B cell (primary cell): ENCODE results near the gene YPEL4. TPM values are rescaled to one million over a fixed set of nuclear protein-coding genes. Genes with fewer than 3 reads are reported as not detected.

Source experiments
- ATAC-seq: fragments of 200-7000 bp; cut with Tn5 transposase; one replicate; pipeline ENCODE4 v1.10.0; 2021; ENCODE audit warnings: low read depth, mild to moderate bottlenecking, moderate number of reproducible peaks, moderate library complexity
- CTCF ChIA-PET: fragments of 350-600 bp; sonication (Branson Sonifier 250); formaldehyde crosslinking; loops from one replicate; lab custom pipeline; 2021; ENCODE audit warnings: antibody characterized with exemption, inconsistent platforms; lab: Charles Lee
- POLR2A ChIA-PET: fragments of 350-600 bp; sonication (Branson Sonifier 250); formaldehyde crosslinking; loops from one replicate; lab custom pipeline; 2021; ENCODE audit warnings: antibody characterized with exemption; lab: Charles Lee
- DNase-seq: peaks from one replicate; pipeline ENCODE4 v3.0.0; 2013
- H2AFZ ChIP-seq: 2 replicates; pipeline ENCODE4 v1.6.1; 2012; ENCODE audit warnings: mild to moderate bottlenecking, low read depth, low read length; ENCODE audit not compliant: insufficient read depth, poor library complexity, severe bottlenecking
- H3K27ac ChIP-seq, 2 donors: 1 replicate in 1 of 2; 2 replicates in 1 of 2; pipeline ENCODE4 v1.5.1; 2012 to 2013; ENCODE audit warnings: low read length in 2 of 2, mild to moderate bottlenecking in 2 of 2, moderate library complexity in 1 of 2
- H3K27me3 ChIP-seq, 4 experiments: fragments of 200-600 bp in 1 of 4; sonication (generic) in 1 of 4; replicated peaks in 1 of 4; 1 replicate in 2 of 4; 2 replicates in 2 of 4; pipeline versions ENCODE4 v1.6.1 to v1.7.0; 2013 to 2016; ENCODE audit warnings: low read length in 3 of 4, mild to moderate bottlenecking in 2 of 4, mixed read lengths in 1 of 4, moderate library complexity in 1 of 4; ENCODE audit not compliant: insufficient read depth in 4 of 4, control insufficient read depth in 3 of 4; ENCODE audit errors: control extremely low read depth in 1 of 4
- H3K36me3 ChIP-seq, 2 experiments: replicated peaks in 1 of 2; 1 replicate in 1 of 2; 2 replicates in 1 of 2; pipeline versions ENCODE4 v1.6.1 to v1.7.1; 2013; ENCODE audit warnings: low read length in 1 of 2; ENCODE audit not compliant: insufficient read depth in 2 of 2, control insufficient read depth in 1 of 2; ENCODE audit errors: control extremely low read depth in 1 of 2, extremely low read depth in 1 of 2
- H3K4me1 ChIP-seq, 2 donors: fragments of 200-600 bp in 1 of 2; sonication (generic) in 1 of 2; 1 replicate in 1 of 2; 2 replicates in 1 of 2; pipeline versions ENCODE4 v1.5.1 to v1.6.1; 2013 to 2017; ENCODE audit warnings: low read length in 2 of 2; ENCODE audit not compliant: control insufficient read depth in 2 of 2, insufficient read depth in 2 of 2
- H3K4me2 ChIP-seq: replicated peaks from 2 replicates; pipeline ENCODE3; 2012; ENCODE audit warnings: mild to moderate bottlenecking, low read depth, low read length; ENCODE audit not compliant: poor library complexity, severe bottlenecking
- H3K4me3 ChIP-seq, 5 experiments: fragments of 200-600 bp in 1 of 5; sonication (generic) in 1 of 5; 1 replicate in 3 of 5; 2 replicates in 2 of 5; pipeline versions ENCODE4 v1.5.1 to v1.7.0; 2011 to 2016; ENCODE audit warnings: low read length in 4 of 5, mild to moderate bottlenecking in 4 of 5, low read depth in 2 of 5, control low read depth in 1 of 5, moderate library complexity in 1 of 5; ENCODE audit not compliant: insufficient read depth in 1 of 5; ENCODE audit errors: control extremely low read depth in 1 of 5, extremely low read depth in 1 of 5
- H3K79me2 ChIP-seq: fragments of 200-600 bp; sonication (generic); one replicate; pipeline ENCODE4 v1.6.0; 2016; ENCODE audit warnings: low read length; ENCODE audit not compliant: control insufficient read depth, insufficient read depth
- H3K9ac ChIP-seq: fragments of 200-600 bp; sonication (generic); 2 replicates; pipeline ENCODE4 v1.6.1; 2017; ENCODE audit warnings: mild to moderate bottlenecking, low read length, moderate library complexity
- H3K9me3 ChIP-seq, 3 donors: one replicate each; pipeline versions ENCODE4 v1.6.1 to v1.7.1; 2013; ENCODE audit warnings: low read length in 2 of 3; ENCODE audit not compliant: control insufficient read depth in 2 of 3, insufficient read depth in 1 of 3; ENCODE audit errors: control extremely low read depth in 1 of 3
- H4K20me1 ChIP-seq: 2 replicates; pipeline ENCODE4 v1.6.0; 2012; ENCODE audit warnings: mild to moderate bottlenecking, low read length; ENCODE audit not compliant: insufficient read depth, control insufficient read depth, poor library complexity, severe bottlenecking
- H3K27ac Mint-ChIP-seq: one replicate; pipeline ENCODE4 v1.8.0; 2021; ENCODE audit warnings: mixed read lengths
- H3K27me3 Mint-ChIP-seq: one replicate; pipeline ENCODE4 v1.8.0; 2021; ENCODE audit warnings: mixed read lengths
- H3K4me1 Mint-ChIP-seq: one replicate; pipeline ENCODE4 v1.8.0; 2021; ENCODE audit warnings: mixed read lengths
- H3K4me3 Mint-ChIP-seq: one replicate; pipeline ENCODE4 v1.8.0; 2021; ENCODE audit warnings: mixed read lengths
- H3K9me3 Mint-ChIP-seq: one replicate; pipeline ENCODE4 v1.8.0; 2022; ENCODE audit warnings: mixed read lengths; ENCODE audit not compliant: insufficient read depth
- EZH2 ChIP-seq: IDR thresholded peaks from 2 replicates; pipeline ENCODE4 v1.6.1; 2012; ENCODE audit warnings: borderline replicate concordance, low read depth, mild to moderate bottlenecking, moderate library complexity, low read length; ENCODE audit not compliant: insufficient read depth, poor library complexity, severe bottlenecking
- WGBS: methylation state at CpG from one replicate; pipeline ENCODE4 v1.1.5; 2013; ENCODE audit warnings: missing lambda C conversion rate; ENCODE audit not compliant: insufficient coverage; 5-methylcytosine and 5-hydroxymethylcytosine counted together
- intact Hi-C: fragments of 100-400 bp; cut with micrococcal nuclease; formaldehyde crosslinking; loops from one replicate; pipeline ENCODE4 v1.10.0; 2022
- polyA plus RNA-seq: library from polyadenylated mRNA; depleted of rRNA; stranded (reverse); fragments of >200 nt; gene quantifications from 2 replicates; pipeline ENCODE4 v1.2.3, GENCODE V29; 2012
- total RNA-seq, 2 donors: library from RNA; stranded (reverse); fragments of 120-200 nt in 1 of 2; gene quantifications; 1 replicate in 1 of 2; 2 replicates in 1 of 2; pipeline versions ENCODE4 v1.2.3 to v1.2.4, GENCODE V29; 2013 to 2022
- TF ChIP-seq, protein P1 (sequence below): fragments of 200-600 bp; IDR thresholded peaks from one replicate; pipeline ENCODE4 v1.8.0; 2022; ENCODE audit warnings: antibody characterized with exemption, mild to moderate bottlenecking

YPEL4 gene
- total and polyA plus RNA-seq, 2 donors (not counting 1 experiment from before 2014, with no cell fraction given): 0.03 to 1.1 TPM

DNA sequence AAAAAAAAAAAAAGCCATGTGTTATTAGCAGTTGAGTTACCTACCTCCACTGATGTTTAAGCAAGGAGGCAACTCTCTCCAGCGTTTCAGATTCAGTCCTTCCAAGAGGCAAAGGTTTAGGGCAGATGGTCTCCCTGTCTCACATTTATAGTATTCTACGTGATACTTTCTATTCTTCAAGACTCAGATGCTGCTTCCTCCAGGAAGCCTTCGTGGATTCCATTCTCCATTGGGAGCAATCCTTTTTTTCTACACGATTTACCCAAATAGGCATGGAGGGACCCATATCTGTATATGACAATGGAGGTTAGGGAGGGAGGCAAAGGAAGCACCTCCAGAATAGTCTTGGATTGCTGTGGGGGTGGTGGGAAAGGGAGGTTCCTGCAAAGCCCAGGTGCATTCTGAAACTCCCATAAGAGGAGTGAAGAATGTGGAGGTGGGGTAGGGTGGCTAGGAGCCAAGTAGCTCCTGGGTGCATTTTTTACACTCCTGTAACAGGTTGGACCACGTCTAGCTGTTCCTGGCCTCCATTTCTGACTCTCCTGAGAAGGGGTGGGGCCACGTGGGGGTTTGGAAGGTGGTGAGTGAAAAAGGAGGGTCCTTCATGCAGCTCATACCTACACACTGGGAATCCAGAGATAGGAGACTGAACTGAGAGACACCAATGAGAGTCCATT lies 16.2 kb downstream of the YPEL4 start:
- Mint-ChIP-seq H3K4me3 (no peak overlapping the region), H3K27me3 (peaks cover 67% of the 10 kb centered on the region), H3K9me3 (no peaks in the 10 kb centered on the region), H3K4me1 (peaks cover 13% of the 10 kb centered on the region), H3K27ac (no peak overlapping the region)
- Histone ChIP-seq H3K36me3 (no peaks in the 10 kb centered on the region), H3K27ac (no peak overlapping the region), H3K4me2 (no peak overlapping the region), H3K4me1 (peaks cover 10 to 12% of the 10 kb centered on the region in 2 donors), H3K27me3 (peaks cover 0 to 51% (median 14%) of the 10 kb centered on the region in 4 experiments), H3K9ac (no peak overlapping the region), H3K9me3 (peaks cover 0 to 3% (median 0%) of the 10 kb centered on the region in 3 donors), H3K4me3 (no peak overlapping the region), H2AFZ (no peak overlapping the region), H4K20me1 (no peaks in the 10 kb centered on the region), H3K79me2 (no peaks in the 10 kb centered on the region)
- intact Hi-C loops: no loop called here
- ChIA-PET CTCF (interaction anchor here (0.6 to 5.4 kb wide), 4 partner anchors 10 to 177 kb away, joined by 3 to 23 read pairs (median 6); no protein-coding TSS in a partner anchor), POLR2A (no interaction called here)
- no peak for DNase-seq
- ATAC-seq: no peak
- 80% methylated on average over 1 of the region's 6 CpGs for WGBS
- TF ChIP-seq, protein P1, sequence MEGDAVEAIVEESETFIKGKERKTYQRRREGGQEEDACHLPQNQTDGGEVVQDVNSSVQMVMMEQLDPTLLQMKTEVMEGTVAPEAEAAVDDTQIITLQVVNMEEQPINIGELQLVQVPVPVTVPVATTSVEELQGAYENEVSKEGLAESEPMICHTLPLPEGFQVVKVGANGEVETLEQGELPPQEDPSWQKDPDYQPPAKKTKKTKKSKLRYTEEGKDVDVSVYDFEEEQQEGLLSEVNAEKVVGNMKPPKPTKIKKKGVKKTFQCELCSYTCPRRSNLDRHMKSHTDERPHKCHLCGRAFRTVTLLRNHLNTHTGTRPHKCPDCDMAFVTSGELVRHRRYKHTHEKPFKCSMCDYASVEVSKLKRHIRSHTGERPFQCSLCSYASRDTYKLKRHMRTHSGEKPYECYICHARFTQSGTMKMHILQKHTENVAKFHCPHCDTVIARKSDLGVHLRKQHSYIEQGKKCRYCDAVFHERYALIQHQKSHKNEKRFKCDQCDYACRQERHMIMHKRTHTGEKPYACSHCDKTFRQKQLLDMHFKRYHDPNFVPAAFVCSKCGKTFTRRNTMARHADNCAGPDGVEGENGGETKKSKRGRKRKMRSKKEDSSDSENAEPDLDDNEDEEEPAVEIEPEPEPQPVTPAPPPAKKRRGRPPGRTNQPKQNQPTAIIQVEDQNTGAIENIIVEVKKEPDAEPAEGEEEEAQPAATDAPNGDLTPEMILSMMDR: no peak
- no peak for TF ChIP-seq EZH2

DNA sequence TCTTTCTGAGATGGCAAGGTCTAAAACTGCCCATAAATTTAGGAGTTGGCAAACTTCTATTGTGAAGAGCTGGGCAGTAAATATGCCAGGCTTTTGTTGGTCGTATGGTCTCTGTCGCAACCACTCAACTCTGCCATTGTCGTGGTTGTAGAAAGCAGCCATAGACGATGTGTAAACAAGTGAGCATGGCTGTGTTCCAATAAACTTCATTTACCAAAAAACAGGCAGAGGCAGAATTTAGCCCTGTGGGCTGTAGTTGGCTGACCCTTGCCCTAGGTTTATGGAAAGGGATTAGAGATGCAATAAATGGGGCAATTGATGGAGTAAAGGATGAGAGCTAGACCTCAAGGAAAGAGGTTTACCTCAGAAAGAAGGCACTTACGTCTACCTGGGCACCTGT lies 17.6 kb downstream of the YPEL4 start:
- H3K27ac ChIP-seq: no peak overlapping the region
- Mint-ChIP-seq H3K9me3 (no peaks in the 10 kb centered on the region), H3K4me1 (no peaks in the 10 kb centered on the region), H3K27ac (no peak overlapping the region), H3K4me3 (no peak overlapping the region), H3K27me3 (peaks cover 63% of the 10 kb centered on the region)
- peaks cover 0 to 37% (median 10%) of the 10 kb centered on the region in 4 experiments for H3K27me3 ChIP-seq
- ATAC-seq (no peak), DNase-seq (no peak)
- no peak for TF ChIP-seq EZH2
- TF ChIP-seq, protein P1: no peak
- H3K9ac ChIP-seq: no peak overlapping the region
- intact Hi-C loops: no loop called here
- no peaks in the 10 kb centered on the region for H3K36me3 ChIP-seq
- POLR2A ChIA-PET: no interaction called here
- WGBS: 100% methylated on average over 1 of the region's 5 CpGs
- no peaks in the 10 kb centered on the region for H3K79me2 ChIP-seq
- H4K20me1 ChIP-seq: no peaks in the 10 kb centered on the region
- H3K4me3 ChIP-seq: no peak overlapping the region
- peaks cover 0 to under 1% of the 10 kb centered on the region in 2 donors for H3K4me1 ChIP-seq
- no peak overlapping the region for H2AFZ ChIP-seq
- H3K4me2 ChIP-seq: no peak overlapping the region
- H3K9me3 ChIP-seq: no peaks in the 10 kb centered on the region
- CTCF ChIA-PET: interaction anchor here (0.6 to 5.4 kb wide), 6 partner anchors 9 to 282 kb away, joined by 3 to 23 read pairs (median 6); no protein-coding TSS in a partner anchor
